DMS114 treated with DMSO at 0.1 percent for 48 hours (cell line): ENCODE data around the gene TMEM182.

Experiments used
- DNase-seq: peaks from one replicate; lab custom pipeline; 2025; ENCODE audit not compliant: unreplicated experiment; lab: John Stamatoyannopoulos, UW

The TMEM182 gene

DNA sequence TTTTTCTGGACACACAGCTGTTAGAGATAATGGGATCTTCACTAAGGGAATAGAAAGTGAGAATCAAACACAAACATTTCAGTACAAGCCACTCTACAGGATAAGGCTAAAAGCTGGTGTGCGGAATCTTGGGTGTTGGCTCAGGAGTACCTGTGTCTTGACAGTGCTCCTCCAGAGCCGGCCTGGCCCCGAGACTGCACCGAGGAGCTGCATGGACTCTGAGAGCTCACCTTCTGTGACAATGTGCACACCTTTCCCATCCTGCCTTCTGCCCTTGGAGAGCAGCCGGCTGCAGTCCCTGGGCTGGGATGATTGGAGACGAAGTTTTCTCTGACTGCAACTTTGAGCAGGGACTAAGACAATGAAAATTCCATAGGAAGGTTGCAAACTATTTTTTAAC, 89.1 kb downstream of the TMEM182 start:
- DNase-seq = no peak

DNA sequence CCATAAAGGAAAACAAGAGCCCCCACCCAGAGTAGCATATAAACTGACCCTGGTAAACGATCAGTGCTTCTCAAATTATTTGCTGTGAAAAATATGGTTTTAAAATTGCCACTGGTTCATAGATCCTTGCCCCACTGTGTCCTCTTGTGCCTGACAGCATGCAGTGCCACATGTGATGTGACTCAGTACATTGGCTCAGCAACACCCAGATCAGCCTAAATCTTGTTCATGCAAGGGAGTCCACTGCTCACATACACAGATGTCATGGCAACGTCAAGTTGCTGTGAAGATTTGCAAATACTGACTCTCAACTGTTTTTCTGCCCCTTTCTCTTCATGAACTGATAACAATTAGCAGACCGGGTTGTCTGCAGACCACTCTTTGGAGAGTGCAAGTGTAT, 91.0 kb downstream of the TMEM182 start:
- DNase-seq = no peak
